HEK293T (cell line): Measurements from ENCODE around the gene CDK5R2.

Experiments
- BHLHE40 ChIP-seq: fragments of 450-650 bp; IDR thresholded peaks from 2 replicates; pipeline ENCODE4 v1.6.1; 2016; ENCODE audit warnings: mild to moderate bottlenecking, moderate library complexity, borderline replicate concordance
- ELF4 ChIP-seq: fragments of 450-650 bp; IDR thresholded peaks from 2 replicates; pipeline ENCODE4 v1.6.1; 2017; ENCODE audit warnings: antibody characterized with exemption
- FOXA1 ChIP-seq: fragments of 450-650 bp; IDR thresholded peaks from 2 replicates; pipeline ENCODE4 v1.6.1; 2016; ENCODE audit warnings: mild to moderate bottlenecking
- FOXM1 ChIP-seq: fragments of 450-650 bp; IDR thresholded peaks from 2 replicates; pipeline ENCODE4 v1.6.1; 2017; ENCODE audit warnings: mild to moderate bottlenecking, borderline replicate concordance
- SP1 ChIP-seq: fragments of 450-650 bp; IDR thresholded peaks from 2 replicates; pipeline ENCODE4 v1.6.1; 2017
- SUZ12 ChIP-seq: fragments of 450-650 bp; IDR thresholded peaks from 2 replicates; pipeline ENCODE4 v1.6.1; 2016; ENCODE audit warnings: mild to moderate bottlenecking
- TF ChIP-seq, protein P1 (sequence below): fragments of 450-650 bp; IDR thresholded peaks from 2 replicates; pipeline ENCODE4 v1.6.1; 2016

DNA sequence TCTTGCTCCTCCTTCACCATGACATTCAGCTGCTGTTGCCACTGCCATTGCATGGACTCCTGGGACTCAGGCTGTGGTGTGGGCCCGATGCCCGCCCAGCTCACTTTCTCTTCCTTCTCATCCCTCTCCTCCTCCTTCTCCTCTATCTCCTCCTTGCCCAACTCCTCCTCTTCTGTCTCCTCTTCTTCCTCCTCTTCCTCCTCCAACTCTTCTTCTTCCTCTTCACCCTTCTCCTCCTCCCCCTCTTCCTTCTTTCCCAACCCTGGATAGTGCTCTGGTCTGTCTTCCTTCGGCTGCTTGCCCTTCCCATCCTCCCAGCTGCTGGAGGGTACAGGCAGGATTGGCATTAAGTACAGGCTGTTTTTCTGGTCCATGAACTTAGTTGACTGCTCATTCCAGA, 44.5 kb downstream of the CDK5R2 start:
- TF ChIP-seq ELF4 (no peak), BHLHE40 (no peak), SP1 (no peak), FOXA1 (no peak), SUZ12 (no peak), FOXM1 (no peak)
- TF ChIP-seq, protein P1, sequence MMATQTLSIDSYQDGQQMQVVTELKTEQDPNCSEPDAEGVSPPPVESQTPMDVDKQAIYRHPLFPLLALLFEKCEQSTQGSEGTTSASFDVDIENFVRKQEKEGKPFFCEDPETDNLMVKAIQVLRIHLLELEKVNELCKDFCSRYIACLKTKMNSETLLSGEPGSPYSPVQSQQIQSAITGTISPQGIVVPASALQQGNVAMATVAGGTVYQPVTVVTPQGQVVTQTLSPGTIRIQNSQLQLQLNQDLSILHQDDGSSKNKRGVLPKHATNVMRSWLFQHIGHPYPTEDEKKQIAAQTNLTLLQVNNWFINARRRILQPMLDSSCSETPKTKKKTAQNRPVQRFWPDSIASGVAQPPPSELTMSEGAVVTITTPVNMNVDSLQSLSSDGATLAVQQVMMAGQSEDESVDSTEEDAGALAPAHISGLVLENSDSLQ: no peak
